GM13976 (cell line): ENCODE data around the gene PCED1B.
"Not testable (repeated sequence)": the region's sequence is repeated elsewhere in the genome, so short reads cannot be mapped to it uniquely, and the experiment has no call there.

Experiments used
- DNase-seq: peaks from one replicate; pipeline ENCODE4 v3.0.0; 2012; ENCODE audit warnings: low spot score
- CTCF ChIP-seq: IDR thresholded peaks from 2 replicates; pipeline ENCODE4 v1.5.1; 2012; ENCODE audit warnings: borderline replicate concordance, mild to moderate bottlenecking; ENCODE audit not compliant: insufficient read depth; ENCODE audit errors: extremely low read depth, missing control alignments, control extremely low read depth
- in situ Hi-C: fragments of 300-500 bp; cut with MboI; formaldehyde crosslinking; loops from one replicate; pipeline ENCODE4 v1.12.0; 2022; ENCODE audit warnings: low sequenced_read_pairs, mixed read lengths, inconsistent platforms; ENCODE audit not compliant: unreplicated experiment

The PCED1B gene

GRCh38 chr12:47038270-47038748 is 41.1 kb upstream of the PCED1B start:
- no peak for TF ChIP-seq CTCF
- in situ Hi-C loops, result no loop called here
- no peak for DNase-seq

- no peak for DNase-seq
- in situ Hi-C loops, result no loop called here
- no peak for TF ChIP-seq CTCF
Measured at GRCh38 chr12:47039079-47039478, 40.3 kb upstream of the PCED1B start.

- no peak for TF ChIP-seq CTCF
- DNase-seq, result no peak
- in situ Hi-C loops, result no loop called here
Measured at GRCh38 chr12:47039756-47040155, 39.7 kb upstream of the PCED1B start.

GRCh38 chr12:47041327-47041726 is 38.1 kb upstream of the PCED1B start:
- in situ Hi-C loops, result no loop called here
- TF ChIP-seq CTCF, result no peak

GRCh38 chr12:47048541-47048940 is 30.9 kb upstream of the PCED1B start:
- TF ChIP-seq CTCF, result no peak
- no peak for DNase-seq
- in situ Hi-C loops, result no loop called here

More at GRCh38 chr12:47041327-47041726, 38.1 kb upstream of the PCED1B start:
- no peak for DNase-seq

GRCh38 chr12:47051291-47051690 is 28.1 kb upstream of the PCED1B start:
- DNase-seq, in situ Hi-C loops: not testable (repeated sequence)

- in situ Hi-C loops, result no loop called here
- DNase-seq, result no peak
- TF ChIP-seq CTCF, result no peak
Measured at GRCh38 chr12:47052274-47052673, 27.1 kb upstream of the PCED1B start.
